Measurements from ENCODE around the gene PPP1R13L.

PPP1R13L gene

DNA sequence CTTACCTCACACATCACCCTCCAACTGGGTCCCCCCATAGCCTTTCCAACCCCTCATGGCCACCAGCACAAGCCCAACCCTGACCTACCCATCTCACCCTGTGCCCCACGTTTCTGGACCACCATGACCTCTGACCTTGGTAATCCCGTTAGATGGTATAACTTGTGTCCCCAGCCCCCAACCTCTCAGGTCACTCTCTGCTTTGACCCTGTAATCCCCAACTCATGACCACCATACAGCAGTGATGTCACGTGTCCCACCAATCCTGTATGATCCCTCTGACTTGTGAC, 55.8 kb downstream of the PPP1R13L start:
- no peaks in the 10 kb centered on the region; the same call in 1 of the 2 replicates for H4K20me1 ChIP-seq (ENCODE audit: insufficient read depth, low read length)
- H3K9me3 ChIP-seq (ENCODE audit: insufficient read depth, low read length), result no peaks in the 10 kb centered on the region
- H3K4me1 ChIP-seq (ENCODE audit: low read length), result no peaks in the 10 kb centered on the region
- no peak for TF ChIP-seq EZH2phosphoT487 (IDR thresholded peaks at IDR 0.05; ENCODE audit: low read depth)
- TF ChIP-seq, protein P1, sequence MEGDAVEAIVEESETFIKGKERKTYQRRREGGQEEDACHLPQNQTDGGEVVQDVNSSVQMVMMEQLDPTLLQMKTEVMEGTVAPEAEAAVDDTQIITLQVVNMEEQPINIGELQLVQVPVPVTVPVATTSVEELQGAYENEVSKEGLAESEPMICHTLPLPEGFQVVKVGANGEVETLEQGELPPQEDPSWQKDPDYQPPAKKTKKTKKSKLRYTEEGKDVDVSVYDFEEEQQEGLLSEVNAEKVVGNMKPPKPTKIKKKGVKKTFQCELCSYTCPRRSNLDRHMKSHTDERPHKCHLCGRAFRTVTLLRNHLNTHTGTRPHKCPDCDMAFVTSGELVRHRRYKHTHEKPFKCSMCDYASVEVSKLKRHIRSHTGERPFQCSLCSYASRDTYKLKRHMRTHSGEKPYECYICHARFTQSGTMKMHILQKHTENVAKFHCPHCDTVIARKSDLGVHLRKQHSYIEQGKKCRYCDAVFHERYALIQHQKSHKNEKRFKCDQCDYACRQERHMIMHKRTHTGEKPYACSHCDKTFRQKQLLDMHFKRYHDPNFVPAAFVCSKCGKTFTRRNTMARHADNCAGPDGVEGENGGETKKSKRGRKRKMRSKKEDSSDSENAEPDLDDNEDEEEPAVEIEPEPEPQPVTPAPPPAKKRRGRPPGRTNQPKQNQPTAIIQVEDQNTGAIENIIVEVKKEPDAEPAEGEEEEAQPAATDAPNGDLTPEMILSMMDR (IDR thresholded peaks at IDR 0.05; ENCODE audit: low read depth, low read length), result no peak
- no peaks in the 10 kb centered on the region for H3K79me2 ChIP-seq (ENCODE audit: low read length)
- H3K4me3 ChIP-seq (ENCODE audit: low read length), result no peak overlapping the region
- no peak overlapping the region for H3K27ac ChIP-seq (ENCODE audit: low read length)
- H3K36me3 ChIP-seq (replicated peaks; ENCODE audit: low read depth, low read length), result peaks cover 37% of the 10 kb centered on the region
- H3K27me3 ChIP-seq (ENCODE audit: low read depth, low read length), result no peaks in the 10 kb centered on the region
- no peak overlapping the region for H3K4me2 ChIP-seq (ENCODE audit: low read length)
- no peak overlapping the region for H3K9ac ChIP-seq (ENCODE audit: low read length)
- H2AFZ ChIP-seq (ENCODE audit: low read depth, low read length), result no peak overlapping the region

DNA sequence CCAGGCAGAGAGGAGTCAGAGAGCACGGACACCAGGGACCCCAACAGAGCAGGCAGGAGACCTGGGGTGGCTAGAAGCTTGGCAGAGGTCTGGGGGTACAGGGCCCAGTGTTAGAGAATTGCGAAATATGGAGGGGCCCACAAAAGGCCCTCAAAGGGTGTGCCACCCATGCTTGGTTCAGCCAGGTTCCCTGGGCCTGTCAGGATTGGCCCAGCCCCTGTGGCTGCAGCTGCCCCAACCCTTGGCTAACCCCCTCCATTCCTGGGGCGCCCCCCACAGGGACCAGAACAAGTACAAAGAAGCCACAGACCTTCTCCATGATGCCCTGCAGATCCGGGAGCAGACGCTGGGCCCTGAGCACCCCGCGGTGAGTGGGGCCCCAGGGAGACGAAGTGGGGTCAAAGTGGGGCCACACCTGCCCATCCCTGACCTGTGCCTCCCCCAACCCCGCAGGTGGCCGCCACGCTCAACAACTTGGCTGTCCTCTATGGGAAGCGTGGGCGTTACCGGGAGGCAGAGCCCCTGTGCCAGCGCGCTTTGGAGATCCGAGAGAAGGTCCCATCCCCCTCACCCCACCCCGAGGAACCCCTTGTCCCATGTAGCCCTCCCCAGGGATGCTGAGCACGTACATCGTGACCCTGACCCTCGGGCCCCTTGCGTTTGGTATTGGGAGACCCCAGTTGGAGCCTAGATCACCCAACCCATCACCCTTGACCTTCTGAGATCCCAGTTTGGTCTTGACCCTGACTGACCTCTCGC, 56.3 kb downstream of the PPP1R13L start:
- peaks cover 32% of the 10 kb centered on the region for H3K36me3 ChIP-seq (replicated peaks; ENCODE audit: low read depth, low read length)
- no peaks in the 10 kb centered on the region for H3K79me2 ChIP-seq (ENCODE audit: low read length)
- no peaks in the 10 kb centered on the region for H3K27me3 ChIP-seq (ENCODE audit: low read depth, low read length)
- no peaks in the 10 kb centered on the region; the same call in 1 of the 2 replicates for H4K20me1 ChIP-seq (ENCODE audit: insufficient read depth, low read length)
- no peak overlapping the region for H2AFZ ChIP-seq (ENCODE audit: low read depth, low read length)
- H3K4me1 ChIP-seq (ENCODE audit: low read length), result no peaks in the 10 kb centered on the region
- H3K9me3 ChIP-seq (ENCODE audit: insufficient read depth, low read length), result no peaks in the 10 kb centered on the region
- H3K4me2 ChIP-seq (ENCODE audit: low read length), result no peak overlapping the region
- no peak overlapping the region for H3K4me3 ChIP-seq (ENCODE audit: low read length)
- no peak overlapping the region for H3K27ac ChIP-seq (ENCODE audit: low read length)
- TF ChIP-seq EZH2phosphoT487 (IDR thresholded peaks at IDR 0.05; ENCODE audit: low read depth), result no peak
- TF ChIP-seq, protein P1 (IDR thresholded peaks at IDR 0.05; ENCODE audit: low read depth, low read length), result no peak
- H3K9ac ChIP-seq (ENCODE audit: low read length), result no peak overlapping the region

DNA sequence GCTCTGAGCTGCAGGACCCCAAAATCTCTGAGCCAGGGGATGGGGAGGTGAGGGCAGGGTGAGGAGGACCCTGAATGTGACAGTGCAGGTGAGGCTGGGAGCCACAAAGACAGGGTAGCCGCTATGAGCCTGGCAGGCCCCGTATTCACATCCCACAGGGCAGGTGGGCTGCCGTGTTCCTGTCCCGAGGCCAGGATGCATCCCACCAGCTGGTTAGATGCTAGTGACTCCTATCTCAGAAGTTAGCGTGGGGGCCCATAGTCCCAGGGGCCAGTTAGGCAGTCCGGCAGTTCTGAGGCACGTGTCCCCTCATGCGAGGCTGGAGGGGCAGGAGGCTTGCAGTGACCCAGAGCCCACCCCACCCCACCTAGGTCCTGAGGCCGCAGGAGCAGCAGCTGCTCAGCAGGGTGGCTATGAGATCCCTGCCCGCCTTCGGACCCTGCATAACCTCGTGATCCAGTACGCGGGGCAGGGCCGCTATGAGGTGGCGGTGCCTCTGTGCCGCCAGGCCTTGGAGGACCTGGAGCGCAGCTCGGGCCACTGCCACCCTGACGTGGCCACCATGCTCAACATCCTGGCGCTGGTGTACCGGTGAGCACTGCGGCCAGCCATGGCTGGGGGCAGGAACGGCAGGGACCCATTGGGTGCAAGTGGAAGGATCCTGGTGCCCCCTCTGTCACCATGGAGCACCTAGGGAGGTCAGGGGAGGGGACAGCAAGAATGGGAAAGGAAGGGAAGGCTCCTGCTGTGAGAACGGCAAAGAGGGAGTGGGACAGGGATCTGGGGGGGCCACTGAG, 57.1 kb downstream of the PPP1R13L start:
- H2AFZ ChIP-seq (ENCODE audit: low read depth, low read length), result no peak overlapping the region
- peaks cover 25% of the 10 kb centered on the region for H3K36me3 ChIP-seq (replicated peaks; ENCODE audit: low read depth, low read length)
- H4K20me1 ChIP-seq (ENCODE audit: insufficient read depth, low read length), result no peaks in the 10 kb centered on the region; the same call in 1 of the 2 replicates
- H3K27ac ChIP-seq (ENCODE audit: low read length), result no peak overlapping the region
- no peaks in the 10 kb centered on the region for H3K79me2 ChIP-seq (ENCODE audit: low read length)
- H3K4me1 ChIP-seq (ENCODE audit: low read length), result no peaks in the 10 kb centered on the region
- H3K27me3 ChIP-seq (ENCODE audit: low read depth, low read length), result no peaks in the 10 kb centered on the region
- no peak overlapping the region for H3K4me3 ChIP-seq (ENCODE audit: low read length)
- TF ChIP-seq, protein P1 (IDR thresholded peaks at IDR 0.05; ENCODE audit: low read depth, low read length), result no peak
- H3K9me3 ChIP-seq (ENCODE audit: insufficient read depth, low read length), result no peaks in the 10 kb centered on the region
- H3K4me2 ChIP-seq (ENCODE audit: low read length), result no peak overlapping the region
- H3K9ac ChIP-seq (ENCODE audit: low read length), result no peak overlapping the region

DNA sequence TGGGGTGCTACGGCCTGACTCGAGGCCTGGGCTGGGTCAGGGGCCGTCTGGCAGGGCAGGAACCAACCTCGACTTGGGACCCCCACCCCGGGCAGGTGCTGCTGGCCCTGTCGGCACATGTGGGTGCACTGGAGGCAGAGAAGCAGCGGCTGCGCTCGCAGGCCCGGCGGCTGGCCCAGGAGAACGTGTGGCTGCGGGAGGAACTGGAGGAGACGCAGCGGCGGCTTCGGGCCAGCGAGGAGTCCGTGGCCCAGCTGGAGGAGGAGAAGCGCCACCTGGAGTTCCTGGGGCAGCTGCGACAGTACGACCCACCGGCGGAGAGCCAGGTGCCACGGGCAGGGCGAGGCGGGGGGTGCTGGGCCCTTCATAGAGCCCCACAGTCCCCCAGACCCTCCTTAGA, 58.4 kb downstream of the PPP1R13L start:
- H3K4me1 ChIP-seq (ENCODE audit: low read length), result no peaks in the 10 kb centered on the region
- H3K79me2 ChIP-seq (ENCODE audit: low read length), result no peaks in the 10 kb centered on the region
- H3K27me3 ChIP-seq (ENCODE audit: low read depth, low read length), result no peaks in the 10 kb centered on the region
- H2AFZ ChIP-seq (ENCODE audit: low read depth, low read length), result no peak overlapping the region
- no peak overlapping the region for H3K4me3 ChIP-seq (ENCODE audit: low read length)
- peaks cover 16% of the 10 kb centered on the region for H3K36me3 ChIP-seq (replicated peaks; ENCODE audit: low read depth, low read length)
- no peak overlapping the region for H3K4me2 ChIP-seq (ENCODE audit: low read length)
- no peaks in the 10 kb centered on the region for H3K9me3 ChIP-seq (ENCODE audit: insufficient read depth, low read length)
- TF ChIP-seq, protein P1 (IDR thresholded peaks at IDR 0.05; ENCODE audit: low read depth, low read length), result no peak
- no peak for TF ChIP-seq EZH2phosphoT487 (IDR thresholded peaks at IDR 0.05; ENCODE audit: low read depth)
- no peak overlapping the region for H3K27ac ChIP-seq (ENCODE audit: low read length)
- no peaks in the 10 kb centered on the region; the same call in 1 of the 2 replicates for H4K20me1 ChIP-seq (ENCODE audit: insufficient read depth, low read length)
- no peak overlapping the region for H3K9ac ChIP-seq (ENCODE audit: low read length)
